Smooth muscle cell of trachea (primary cell): ENCODE results near the gene ADIRF. TPM values are rescaled to one million over a fixed set of nuclear protein-coding genes. Genes with fewer than 3 reads are reported as not detected.

ENCODE experiments used
- total RNA-seq: library from RNA; depleted of rRNA; stranded (reverse); fragments of >200 nt; gene quantifications from 2 replicates; pipeline ENCODE4 v1.2.1, GENCODE V29; 2014

The ADIRF gene
- total RNA-seq, result 159 and 195 TPM in 2 replicates

DNA sequence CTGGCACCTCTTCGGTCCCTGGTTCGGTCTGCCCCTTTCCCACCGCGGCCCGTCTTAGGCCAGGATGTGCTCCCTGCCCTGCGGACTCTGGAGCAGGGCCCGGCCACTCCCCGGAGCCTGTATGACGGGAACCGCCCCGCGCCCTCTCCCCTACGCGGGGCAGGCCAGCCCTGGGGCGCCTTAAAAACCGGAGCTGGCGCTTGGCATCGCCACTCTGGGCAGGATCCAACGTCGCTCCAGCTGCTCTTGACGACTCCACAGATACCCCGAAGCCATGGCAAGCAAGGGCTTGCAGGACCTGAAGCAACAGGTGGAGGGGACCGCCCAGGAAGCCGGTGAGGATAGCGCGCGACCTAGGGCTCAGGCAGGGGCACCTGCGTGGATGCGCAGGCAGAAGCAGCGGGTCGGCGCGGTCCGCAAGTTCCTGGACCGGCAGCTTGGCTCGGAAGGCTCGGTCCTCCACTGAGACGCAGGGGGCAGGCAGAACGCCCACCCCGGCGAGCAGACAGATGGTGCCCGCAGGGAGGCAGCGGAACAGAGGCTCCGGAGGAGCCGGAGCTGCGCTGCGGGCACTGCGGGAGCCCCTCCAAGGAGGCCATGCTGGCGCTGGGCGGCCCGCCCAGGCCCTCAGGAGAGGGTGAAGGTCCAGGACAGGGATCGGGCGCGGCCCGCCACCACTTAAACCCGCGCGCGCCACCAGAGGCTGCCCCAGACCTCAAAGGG lies at the start of gene ADIRF:
Gene ADIRF, plus strand, starts transcription at position 212 of the 723 bp plus-strand sequence. Its CDS starts 63 bp downstream, at position 275.

DNA sequence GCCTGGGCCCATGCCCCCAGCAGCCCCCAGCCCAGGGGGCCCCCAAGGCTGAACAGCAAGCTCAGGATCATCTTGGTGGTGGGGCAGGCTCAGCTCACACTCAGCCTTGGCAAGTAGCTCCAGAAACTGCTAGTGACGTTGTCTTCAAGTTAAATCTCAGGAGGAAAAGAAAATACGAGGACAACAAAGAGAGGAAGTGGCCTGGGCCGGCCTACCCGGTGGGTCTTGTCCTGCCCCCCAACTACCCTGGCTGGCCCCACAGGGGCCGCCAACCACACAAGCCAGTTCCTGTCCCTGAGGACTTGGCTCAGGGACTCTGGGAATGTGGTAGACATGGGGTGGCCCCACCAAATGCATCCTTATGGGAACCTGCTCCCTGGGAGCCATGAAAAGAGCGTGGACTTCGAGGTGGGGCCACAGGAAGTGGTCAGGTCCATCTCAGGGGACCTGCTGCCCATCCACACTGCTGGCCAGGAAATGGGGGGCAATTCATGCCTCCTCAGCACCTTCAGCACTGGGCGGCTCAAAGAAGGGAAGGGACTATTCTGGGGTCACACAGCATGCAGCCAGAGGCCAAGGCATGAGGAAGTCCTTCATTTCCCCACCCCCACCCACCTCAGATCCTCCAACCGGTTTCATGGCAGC lies 10.7 kb upstream of the ADIRF start, which contains the start of gene MMRN2:
Gene MMRN2, minus strand, starts transcription at position 145 of the 645 bp plus-strand sequence. Its CDS starts 74 bp downstream, at position 71.

DNA sequence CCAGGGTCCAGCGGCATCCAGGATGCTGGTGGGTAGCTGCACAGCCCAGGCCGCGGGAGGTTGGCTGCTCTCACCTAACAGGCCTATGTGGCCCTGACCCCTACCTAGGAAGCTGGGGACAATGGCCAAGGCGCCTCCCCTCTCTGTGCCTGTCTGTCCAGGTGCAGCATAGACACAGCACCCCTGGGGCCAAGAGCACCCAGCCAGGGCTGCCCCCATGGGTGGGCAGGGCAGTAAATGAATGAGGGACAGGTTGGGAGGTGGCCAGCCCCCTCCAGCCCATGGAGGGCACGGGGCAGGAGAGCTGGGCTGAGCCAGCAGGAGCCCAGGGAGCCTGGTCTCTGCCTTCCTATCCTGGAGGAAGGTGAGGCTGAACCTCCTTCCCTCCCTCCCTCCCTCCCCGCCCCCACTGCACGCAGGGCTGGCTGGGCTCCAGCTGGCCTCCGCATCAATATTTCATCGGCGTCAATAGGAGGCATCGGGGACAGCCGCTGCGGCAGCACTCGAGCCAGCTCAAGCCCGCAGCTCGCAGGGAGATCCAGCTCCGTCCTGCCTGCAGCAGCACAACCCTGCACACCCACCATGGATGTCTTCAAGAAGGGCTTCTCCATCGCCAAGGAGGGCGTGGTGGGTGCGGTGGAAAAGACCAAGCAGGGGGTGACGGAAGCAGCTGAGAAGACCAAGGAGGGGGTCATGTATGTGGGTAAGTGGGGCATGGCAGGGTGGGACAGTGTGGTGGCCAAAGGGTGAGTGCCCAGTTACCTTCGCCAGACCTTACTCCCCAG lies 10.0 kb upstream of the ADIRF start, which contains the start of gene SNCG:
Gene SNCG, plus strand, starts transcription at position 484 of the 785 bp plus-strand sequence. Its CDS starts 99 bp downstream, at position 583.

DNA sequence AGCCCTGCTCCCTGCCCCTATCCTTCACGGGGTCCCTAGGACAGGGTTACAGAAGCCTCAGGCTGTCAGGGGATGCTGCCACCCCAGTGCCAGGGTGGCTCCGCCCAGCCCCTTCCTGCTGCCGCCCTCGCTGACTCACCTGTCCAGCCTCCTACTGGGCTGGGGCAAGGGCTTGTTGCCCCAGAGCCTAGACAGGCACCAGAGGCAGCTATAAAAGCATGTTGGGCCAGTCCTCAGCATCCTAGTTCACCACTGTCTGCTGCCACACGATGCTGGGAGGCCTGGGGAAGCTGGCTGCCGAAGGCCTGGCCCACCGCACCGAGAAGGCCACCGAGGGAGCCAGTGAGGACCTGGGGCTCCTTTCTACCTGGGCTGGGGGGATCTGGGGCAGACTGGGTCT lies 51.8 kb downstream of the ADIRF start, which contains the start of gene FAM25A:
Gene FAM25A, plus strand, starts transcription at position 239 of the 400 bp plus-strand sequence. Its CDS starts 31 bp downstream, at position 270.

Other genes starting within 250 kb of the ADIRF start
- gene BMPR1A, start 211.9 kb upstream of the ADIRF start, total RNA-seq, result 68.1 and 73.1 TPM in 2 replicates
- 3.6 and 4.8 TPM in 2 replicates for gene MMRN2, start 10.9 kb upstream of the ADIRF start, total RNA-seq
- 8.8 and 11.8 TPM in 2 replicates for gene SNCG, start 9.9 kb upstream of the ADIRF start, total RNA-seq
- gene FAM25A, start 51.8 kb downstream of the ADIRF start, total RNA-seq, result not detected in 2 replicates
- gene GLUD1, start 126.4 kb downstream of the ADIRF start, total RNA-seq, result 356 and 443 TPM in 2 replicates
- 17.9 and 33.5 TPM in 2 replicates for gene SHLD2, start 126.7 kb downstream of the ADIRF start, total RNA-seq